Esophagus (tissue), 2 donors: ENCODE data around the gene IL36RN. TPM values are rescaled to one million over a fixed set of nuclear protein-coding genes. Genes with fewer than 3 reads are reported as not detected.

Experiments used
- H3K27ac ChIP-seq, 2 donors: one replicate each; pipeline ENCODE4 v1.5.1; 2013; ENCODE audit warnings: low read depth in 2 of 2, mild to moderate bottlenecking in 2 of 2, inconsistent platforms in 1 of 2, low read length in 1 of 2, moderate library complexity in 1 of 2
- H3K27me3 ChIP-seq, 2 donors: one replicate each; pipeline ENCODE4 v1.6.1; 2013; ENCODE audit warnings: low read length in 2 of 2, control low read depth in 1 of 2, mild to moderate bottlenecking in 1 of 2; ENCODE audit not compliant: insufficient read depth in 2 of 2, control insufficient read depth in 1 of 2
- H3K36me3 ChIP-seq, 2 donors: one replicate each; pipeline ENCODE4 v1.6.1; 2013; ENCODE audit warnings: low read length in 1 of 2; ENCODE audit not compliant: control insufficient read depth in 2 of 2, insufficient read depth in 2 of 2
- H3K4me1 ChIP-seq, 2 donors: one replicate each; pipeline ENCODE4 v1.6.1; 2013; ENCODE audit warnings: low read length in 1 of 2; ENCODE audit not compliant: control insufficient read depth in 2 of 2, insufficient read depth in 2 of 2
- H3K4me3 ChIP-seq, 2 donors: one replicate each; pipeline ENCODE4 v1.5.1; 2013; ENCODE audit warnings: low read length in 2 of 2, mild to moderate bottlenecking in 2 of 2, low read depth in 1 of 2, moderate library complexity in 1 of 2
- H3K9me3 ChIP-seq, 2 donors: one replicate each; pipeline ENCODE4 v1.6.1; 2013; ENCODE audit warnings: mild to moderate bottlenecking in 2 of 2, low read depth in 1 of 2, low read length in 1 of 2, moderate library complexity in 1 of 2; ENCODE audit not compliant: control insufficient read depth in 2 of 2, insufficient read depth in 1 of 2
- WGBS, 2 donors: extraction: QIAGEN DNeasy Blood & Tissue Kit; methylation state at CpG; one replicate each; pipeline ENCODE4 v1.1.7; 2013; 5-methylcytosine and 5-hydroxymethylcytosine counted together
- polyA plus RNA-seq, 2 donors: library from polyadenylated mRNA; stranded (reverse); fragments of 200-250 nt; gene quantifications; one replicate each; pipeline ENCODE4 v1.2.3, GENCODE V29; 2013
- donor health status: healthy with polysubstance abuse.
- donor health status: Bipolar disorder and iron deficiency.

The IL36RN gene
- polyA plus RNA-seq, 2 donors, result 25.9 to 38.4 TPM

DNA sequence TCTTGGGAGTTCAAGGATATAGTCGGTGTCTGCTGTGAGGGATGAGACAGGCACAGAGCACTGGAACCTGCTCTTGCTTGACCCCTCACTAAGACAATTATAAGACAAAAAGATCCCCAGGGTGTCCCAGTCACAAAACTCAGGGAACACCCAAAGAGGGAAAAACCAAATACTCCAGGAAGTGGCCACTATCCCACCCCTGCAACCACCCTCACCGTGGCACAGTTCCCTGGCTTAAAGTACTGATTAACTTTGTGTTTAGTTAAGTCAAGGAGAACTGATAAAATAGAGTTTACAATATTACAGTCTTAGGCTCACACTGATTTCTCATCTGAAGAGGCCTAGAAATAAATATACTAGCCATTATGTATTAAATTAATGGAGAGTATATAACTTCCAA, 19.8 kb upstream of the IL36RN start:
- Histone ChIP-seq H3K27ac (no peak overlapping the region), H3K9me3 (no peaks in the 10 kb centered on the region), H3K4me1 (peaks cover 0 to 2% of the 10 kb centered on the region in 2 donors), H3K36me3 (no peaks in the 10 kb centered on the region), H3K4me3 (no peak overlapping the region), H3K27me3 (no peaks in the 10 kb centered on the region)
- WGBS, 2 donors, result 73 to 74% methylated on average over 2 of the region's 2 CpGs

DNA sequence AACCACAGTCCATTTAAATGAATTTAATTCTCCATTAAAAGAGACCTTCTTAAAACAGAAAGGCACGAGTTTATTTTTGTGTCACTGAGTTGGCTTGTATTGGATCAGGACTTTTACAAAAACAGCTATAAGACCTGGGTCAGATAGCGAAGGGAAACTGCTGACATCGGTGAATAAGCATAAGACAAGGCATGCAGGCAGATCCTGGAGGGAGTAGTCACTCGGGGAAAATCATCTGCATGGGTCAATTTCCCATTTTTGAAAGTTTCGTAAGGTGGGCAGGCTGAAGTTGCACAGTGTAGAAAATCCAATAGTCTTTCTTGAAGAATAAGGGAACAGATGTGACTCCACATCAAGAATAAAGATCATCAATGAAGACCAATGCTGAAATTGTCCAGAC, 19.3 kb upstream of the IL36RN start:
- no peak overlapping the region for H3K27ac ChIP-seq

DNA sequence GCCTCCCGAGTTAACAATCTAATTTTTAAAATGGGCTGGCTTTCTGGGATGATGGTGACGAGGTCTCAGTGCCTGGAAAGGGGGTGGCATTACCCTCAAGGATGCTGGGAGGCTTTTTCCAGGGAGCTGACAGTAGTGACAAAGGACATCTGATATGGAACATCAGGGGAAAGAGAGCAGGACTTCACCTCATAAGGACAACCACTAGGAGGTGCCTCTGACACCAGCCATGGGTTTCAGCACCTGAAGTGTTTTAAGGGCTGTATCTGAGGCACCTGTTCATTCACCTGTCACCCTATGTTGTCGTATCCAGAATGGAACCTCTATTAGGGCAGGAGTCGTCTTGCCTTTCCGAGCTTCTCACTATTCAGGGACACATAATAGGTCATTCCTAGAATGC, 17.1 kb upstream of the IL36RN start:
- no peaks in the 10 kb centered on the region for H3K4me1 ChIP-seq
- H3K9me3 ChIP-seq, result no peaks in the 10 kb centered on the region
- H3K27me3 ChIP-seq, result no peaks in the 10 kb centered on the region
- WGBS, 2 donors, result 65 to 66% methylated on average over 5 of the region's 5 CpGs
- H3K4me3 ChIP-seq, result no peak overlapping the region
- no peaks in the 10 kb centered on the region for H3K36me3 ChIP-seq
- no peak overlapping the region for H3K27ac ChIP-seq

More for the DNA sequence above, 19.3 kb upstream of the IL36RN start:
- 47 to 62% methylated on average over 5 of the region's 5 CpGs for WGBS, 2 donors
- Histone ChIP-seq H3K9me3 (no peaks in the 10 kb centered on the region), H3K4me1 (peaks cover 0 to 2% of the 10 kb centered on the region in 2 donors), H3K4me3 (no peak overlapping the region), H3K36me3 (no peaks in the 10 kb centered on the region), H3K27me3 (no peaks in the 10 kb centered on the region)

DNA sequence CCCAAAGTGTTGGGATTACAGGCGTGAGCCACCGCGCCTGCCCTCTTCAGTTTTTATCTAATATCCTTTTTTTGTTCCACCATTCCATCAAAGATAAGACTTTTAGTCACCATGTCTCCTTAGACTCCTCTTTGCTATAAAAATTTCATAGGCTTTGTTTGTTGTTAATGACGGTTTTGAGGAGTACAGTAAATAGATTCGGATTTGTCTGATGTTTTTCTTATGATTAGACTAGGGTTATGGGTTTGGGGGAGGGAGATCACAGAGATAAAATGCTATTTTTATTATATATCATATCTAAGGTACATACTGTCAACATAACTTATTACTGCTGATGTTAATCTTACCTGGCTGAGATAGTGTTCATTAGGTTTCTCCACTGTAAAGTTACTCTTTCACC, 12.5 kb upstream of the IL36RN start:
- Histone ChIP-seq H3K4me3 (no peak overlapping the region), H3K27ac (no peak overlapping the region), H3K4me1 (no peaks in the 10 kb centered on the region), H3K36me3 (no peaks in the 10 kb centered on the region), H3K9me3 (peaks cover 5% of the 10 kb centered on the region in 2 donors), H3K27me3 (no peaks in the 10 kb centered on the region)
- WGBS, 2 donors, result 87 to 94% methylated on average over 5 of the region's 5 CpGs

DNA sequence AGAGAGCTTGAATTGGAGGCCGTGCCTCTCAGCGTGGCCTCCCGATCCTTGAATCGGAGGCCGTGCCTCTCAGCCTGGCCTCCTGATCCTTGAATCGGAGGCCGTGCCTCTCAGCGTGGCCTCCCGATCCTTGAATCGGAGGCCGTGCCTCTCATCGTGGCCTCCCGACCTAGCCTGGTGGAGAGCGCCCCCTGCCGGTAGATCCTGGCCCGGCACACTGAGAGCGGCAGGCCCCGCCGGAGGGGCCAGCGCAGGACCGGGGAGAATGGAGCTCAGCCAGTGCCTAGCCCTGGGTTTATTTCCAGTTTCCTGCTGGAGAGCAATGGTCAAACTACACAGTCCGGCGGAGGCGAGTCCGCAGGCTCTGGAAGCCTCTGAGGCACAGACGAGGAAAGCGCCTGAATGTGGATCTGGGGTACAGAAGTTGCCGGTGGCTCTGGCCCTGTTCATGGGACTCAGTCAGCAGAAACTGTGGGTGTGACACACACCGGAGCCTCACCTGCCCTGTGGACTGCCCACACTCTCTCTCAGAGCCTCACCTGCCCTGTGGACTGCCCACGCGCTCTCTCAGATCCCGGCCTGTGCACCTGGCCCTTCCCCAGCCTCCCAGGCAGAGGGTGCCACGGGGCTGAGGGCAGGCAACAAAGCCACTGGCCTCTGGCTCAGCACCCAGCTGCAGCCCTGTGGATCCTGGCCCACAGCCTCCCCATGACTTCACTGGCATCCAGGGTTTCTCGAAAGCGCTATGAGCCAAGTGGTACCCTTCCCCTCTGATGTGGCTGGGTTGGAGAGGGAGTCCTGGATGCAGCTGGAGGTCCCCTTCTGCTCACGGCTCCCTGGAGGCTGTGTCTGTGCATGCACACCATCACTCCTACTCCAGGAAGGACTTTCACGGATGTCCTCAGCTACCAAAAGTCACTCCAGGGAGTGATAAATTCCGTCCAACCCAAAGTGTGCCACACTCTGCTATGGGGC, 7.8 kb upstream of the IL36RN start:
- H3K27ac ChIP-seq, result no peak overlapping the region

DNA sequence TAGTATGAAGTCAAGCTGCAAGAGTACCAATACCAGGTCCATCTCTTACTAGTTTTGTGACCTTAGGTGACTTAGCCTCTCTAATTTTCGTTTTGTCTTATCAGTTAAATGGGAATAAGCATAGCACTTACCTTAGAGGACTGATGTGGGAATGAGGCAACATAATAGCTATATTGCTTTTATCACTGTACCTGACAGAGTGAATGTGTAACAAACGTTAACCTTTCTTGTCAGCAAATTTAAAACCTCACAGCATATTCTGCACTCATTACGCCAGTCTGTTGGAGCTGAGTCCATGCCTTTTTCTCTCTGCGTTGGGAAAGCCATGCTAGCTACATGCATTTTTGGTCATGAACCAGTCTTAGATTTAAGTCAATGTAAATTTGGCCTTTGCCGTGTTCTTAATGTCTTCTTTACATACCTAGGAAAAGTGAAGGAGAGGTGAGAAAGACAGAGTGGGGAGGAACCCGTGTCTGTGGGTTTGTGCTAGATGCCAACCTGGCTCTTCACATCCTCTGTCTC, 6.5 kb upstream of the IL36RN start, which contains the start of gene IL36B:
Gene IL36B, minus strand, starts transcription at position 472 of the 522 bp plus-strand sequence.
- Histone ChIP-seq H3K9me3 (peaks cover 9 to 11% of the 10 kb centered on the region in 2 donors), H3K4me3 (no peak within 1 kb of the TSS), H3K27ac (peak within 1 kb of the TSS; percentile 47 to 68), H3K36me3 (no peaks in the 10 kb centered on the region), H3K4me1 (no peaks in the 10 kb centered on the region), H3K27me3 (no peaks in the 10 kb centered on the region)
- 71 to 75% methylated on average over 6 of the region's 6 CpGs for WGBS, 2 donors

More for the DNA sequence above, 7.8 kb upstream of the IL36RN start:
- Histone ChIP-seq H3K4me3 (no peak overlapping the region), H3K36me3 (no peaks in the 10 kb centered on the region), H3K27me3 (no peaks in the 10 kb centered on the region), H3K9me3 (peaks cover 9 to 11% of the 10 kb centered on the region in 2 donors), H3K4me1 (no peaks in the 10 kb centered on the region)
- 94% methylated on average over 38 of the region's 38 CpGs for WGBS, 2 donors

DNA sequence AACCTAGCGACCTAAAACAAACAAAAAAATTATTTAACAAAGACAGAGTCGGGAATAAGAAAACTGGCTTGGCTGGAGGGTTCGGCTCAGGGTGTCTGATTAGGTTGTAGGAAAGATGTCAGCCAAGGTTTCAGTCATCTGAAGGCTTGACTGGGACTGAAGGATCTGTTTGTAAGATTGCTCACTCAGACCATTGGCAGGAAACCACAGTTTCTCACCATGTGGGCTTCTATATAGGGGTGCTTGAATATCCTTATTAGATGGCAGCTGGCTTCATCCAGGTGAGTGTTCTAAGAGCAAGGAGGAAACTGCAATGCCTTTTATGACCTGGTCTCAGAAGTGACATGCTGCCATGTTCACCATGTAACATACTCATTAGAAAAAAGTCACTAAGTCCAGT, 5.3 kb upstream of the IL36RN start:
- H3K9me3 ChIP-seq, result peaks cover 9 to 11% of the 10 kb centered on the region in 2 donors
- H3K4me1 ChIP-seq, result peaks cover 0 to 2% of the 10 kb centered on the region in 2 donors
- H3K4me3 ChIP-seq, result no peak overlapping the region
- no peaks in the 10 kb centered on the region for H3K36me3 ChIP-seq
- H3K27me3 ChIP-seq, result no peaks in the 10 kb centered on the region
- peak overlapping the region; percentile 47 to 68 for H3K27ac ChIP-seq
- WGBS, 2 donors, result 52 to 56% methylated on average over 3 of the region's 3 CpGs

DNA sequence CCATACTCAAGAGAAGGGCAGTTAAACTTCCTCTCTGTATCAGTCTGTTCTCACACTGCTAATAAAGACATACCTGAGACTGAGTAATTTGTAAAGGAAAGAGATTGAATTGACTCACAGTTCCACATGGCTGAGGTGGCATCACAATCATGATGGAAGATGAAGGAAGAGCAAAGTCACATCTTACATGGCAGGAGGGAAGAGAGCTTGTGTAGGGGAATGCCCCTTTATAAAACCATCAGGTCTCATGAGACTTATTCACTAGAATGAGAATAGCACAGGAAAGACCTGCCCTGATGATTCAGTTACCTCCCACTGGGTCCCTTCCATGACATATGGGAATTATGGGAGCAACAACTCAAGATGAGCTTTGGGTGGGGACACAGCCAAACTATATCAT, 4.9 kb upstream of the IL36RN start:
- no peak overlapping the region for H3K27ac ChIP-seq
- H3K4me3 ChIP-seq, result no peak overlapping the region
- H3K9me3 ChIP-seq, result peaks cover 9 to 11% of the 10 kb centered on the region in 2 donors
- peaks cover 0 to 5% of the 10 kb centered on the region in 2 donors for H3K4me1 ChIP-seq
- H3K27me3 ChIP-seq, result no peaks in the 10 kb centered on the region
- no peaks in the 10 kb centered on the region for H3K36me3 ChIP-seq

DNA sequence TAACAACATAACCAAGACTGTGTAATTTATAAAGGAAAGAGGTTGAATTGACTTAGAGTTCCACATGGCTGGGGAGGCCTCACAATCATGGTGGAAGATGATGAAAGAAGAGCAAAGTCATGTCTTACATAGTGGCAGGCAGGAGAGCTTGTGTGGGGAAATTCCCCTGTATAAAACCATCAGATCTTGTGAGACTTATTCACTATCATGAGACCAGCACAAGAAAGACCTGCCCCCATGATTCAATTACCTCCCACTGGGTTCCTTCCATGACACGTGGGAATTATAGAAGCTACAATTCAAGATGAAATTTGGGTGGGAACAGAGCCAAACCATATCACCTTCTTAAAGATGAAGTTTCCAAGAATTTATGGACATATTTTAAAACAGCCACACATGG, 2.5 kb upstream of the IL36RN start:
- 47 to 61% methylated on average over 1 of the region's 1 CpG for WGBS, 2 donors
- H3K27ac ChIP-seq, result no peak overlapping the region

More for the DNA sequence above, 2.5 kb upstream of the IL36RN start:
- Histone ChIP-seq H3K36me3 (no peaks in the 10 kb centered on the region), H3K9me3 (peaks cover 4 to 5% of the 10 kb centered on the region in 2 donors), H3K4me1 (peaks cover 0 to 7% of the 10 kb centered on the region in 2 donors), H3K27me3 (no peaks in the 10 kb centered on the region), H3K4me3 (no peak overlapping the region)
